WERI-Rb-1 (cell line): ENCODE data around the gene GSN.

Experiments used
- DNase-seq: peaks from one replicate; pipeline ENCODE4 v3.0.0-alpha.2; 2020
- H3K27ac ChIP-seq: fragments of 250-450 bp; sonication (Bioruptor Pico); 2 replicates; pipeline ENCODE4 v1.5.1; 2020; ENCODE audit warnings: mild to moderate bottlenecking, moderate library complexity
- H3K27me3 ChIP-seq: fragments of 250-450 bp; sonication (Bioruptor Pico); 2 replicates; pipeline ENCODE4 v1.5.1; 2021; ENCODE audit warnings: mild to moderate bottlenecking, low read depth, moderate library complexity; ENCODE audit not compliant: insufficient read depth, severe bottlenecking
- H3K36me3 ChIP-seq: fragments of 250-450 bp; sonication (Bioruptor Pico); 2 replicates; pipeline ENCODE4 v1.5.1; 2020; ENCODE audit warnings: mild to moderate bottlenecking, moderate library complexity
- H3K4me3 ChIP-seq: 2 replicates; pipeline ENCODE4 v1.5.1; 2011; ENCODE audit warnings: low read depth, mild to moderate bottlenecking, control low read depth, low read length
- H3K9me3 ChIP-seq: fragments of 250-450 bp; sonication (Bioruptor Pico); 2 replicates; pipeline ENCODE4 v1.5.1; 2021; ENCODE audit warnings: mild to moderate bottlenecking, moderate library complexity; ENCODE audit not compliant: severe bottlenecking
- CTCF ChIP-seq: IDR thresholded peaks from 2 replicates; pipeline ENCODE4 v1.5.1; 2011; ENCODE audit warnings: low read depth, mild to moderate bottlenecking, control low read depth, inconsistent platforms, low read length

Gene GSN

GRCh38 chr9:121359351-121360294 lies 91.7 kb downstream of the GSN start:
- no peak for DNase-seq

GRCh38 chr9:121360601-121361374 lies 92.8 kb downstream of the GSN start:
- TF ChIP-seq CTCF: no peak
- DNase-seq: no peak
- no peak overlapping the region for H3K4me3 ChIP-seq
- H3K9me3 ChIP-seq: no peaks in the 10 kb centered on the region
- no peaks in the 10 kb centered on the region for H3K36me3 ChIP-seq
- H3K27ac ChIP-seq: no peak overlapping the region
- no peaks in the 10 kb centered on the region for H3K27me3 ChIP-seq

More at GRCh38 chr9:121359351-121360294, 91.7 kb downstream of the GSN start:
- no peaks in the 10 kb centered on the region for H3K36me3 ChIP-seq
- H3K4me3 ChIP-seq: no peak overlapping the region
- no peaks in the 10 kb centered on the region for H3K27me3 ChIP-seq
- H3K27ac ChIP-seq: no peak overlapping the region
- H3K9me3 ChIP-seq: no peaks in the 10 kb centered on the region
- TF ChIP-seq CTCF: no peak

- no peak for TF ChIP-seq CTCF
- no peak for DNase-seq
- H3K4me3 ChIP-seq: no peak overlapping the region
- no peaks in the 10 kb centered on the region for H3K9me3 ChIP-seq
- no peaks in the 10 kb centered on the region for H3K27me3 ChIP-seq
- no peaks in the 10 kb centered on the region for H3K36me3 ChIP-seq
- no peak overlapping the region for H3K27ac ChIP-seq
Measured at GRCh38 chr9:121362813-121363621, 95.1 kb downstream of the GSN start.

GRCh38 chr9:121363622-121363961 lies 95.6 kb downstream of the GSN start:
- Histone ChIP-seq H3K4me3 (no peak overlapping the region), H3K36me3 (no peaks in the 10 kb centered on the region), H3K27ac (peak overlapping the region; percentile 34; the same call in 1 of the 2 replicates), H3K27me3 (no peaks in the 10 kb centered on the region), H3K9me3 (no peaks in the 10 kb centered on the region)
- no peak for DNase-seq
- TF ChIP-seq CTCF: no peak

GRCh38 chr9:121364077-121364476 lies 96.1 kb downstream of the GSN start:
- TF ChIP-seq CTCF: no peak
- Histone ChIP-seq H3K27me3 (no peaks in the 10 kb centered on the region), H3K36me3 (no peaks in the 10 kb centered on the region), H3K27ac (peak overlapping the region; percentile 34; the same call in 1 of the 2 replicates), H3K4me3 (no peak overlapping the region), H3K9me3 (no peaks in the 10 kb centered on the region)
- DNase-seq: no peak
